ENCODE results near the gene SCD5.

SCD5 gene

DNA sequence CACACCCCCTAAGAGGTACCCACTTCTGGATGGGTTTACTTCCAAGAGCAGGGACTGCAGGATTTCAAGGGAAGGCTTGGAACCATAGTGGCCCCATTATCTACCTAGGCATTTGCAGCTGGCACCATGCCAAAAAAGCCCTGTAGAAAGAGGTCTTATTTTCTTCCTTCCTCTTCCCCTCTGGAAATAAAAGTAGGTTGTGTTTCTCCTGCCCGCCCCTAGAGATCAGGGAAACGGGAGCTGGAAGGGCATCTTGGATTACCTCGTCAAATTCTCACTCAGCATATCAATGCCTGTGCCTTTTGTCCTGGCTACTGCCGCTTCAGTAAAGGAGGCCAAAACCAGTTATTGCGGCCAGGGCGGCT lies 1.6 kb downstream of the SCD5 start:
- no peak for DNase-seq (ENCODE audit: low read depth in 2 of 2)

DNA sequence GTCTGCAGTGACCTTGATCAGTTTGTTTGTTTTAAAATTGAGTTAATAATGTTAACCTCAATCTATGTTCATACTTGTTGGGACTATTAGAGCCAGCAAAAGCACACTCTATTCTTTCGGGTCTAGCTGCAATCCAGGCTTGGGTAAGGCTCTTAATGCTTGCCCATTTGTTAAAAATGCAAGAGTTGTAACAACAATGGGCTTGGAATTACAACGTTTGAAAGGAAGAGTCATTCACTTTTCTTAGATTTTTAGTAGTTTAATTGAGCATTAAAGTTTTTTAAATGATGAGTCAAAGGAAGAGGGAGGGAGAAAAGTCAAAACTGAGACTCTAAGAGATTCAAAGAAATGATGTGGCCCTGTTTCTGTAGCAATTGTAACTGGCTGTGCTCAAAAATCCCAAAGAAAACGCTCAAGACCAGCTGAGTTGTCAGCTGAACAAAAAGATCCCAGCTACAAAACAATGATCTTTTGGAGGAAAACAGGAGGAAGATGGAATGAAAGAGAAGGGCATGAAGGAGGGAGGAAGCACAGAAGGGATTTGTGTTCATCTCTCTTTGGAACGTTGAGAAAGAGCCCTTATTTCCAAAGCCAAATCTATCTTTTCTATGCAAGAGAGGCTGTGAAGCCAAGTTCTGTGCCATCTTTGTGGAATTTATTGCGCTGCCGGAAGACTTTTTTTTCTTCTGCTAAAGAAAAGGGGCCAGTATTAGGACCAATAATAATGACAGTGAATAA lies 5.5 kb downstream of the SCD5 start:
- no peak for DNase-seq (ENCODE audit: low read depth in 2 of 2)

- DNase-seq (ENCODE audit: low read depth in 2 of 2): no peak
These were observed 7.4 kb downstream of the SCD5 start for GRCh38 chr4:82791179-82791578.

DNA sequence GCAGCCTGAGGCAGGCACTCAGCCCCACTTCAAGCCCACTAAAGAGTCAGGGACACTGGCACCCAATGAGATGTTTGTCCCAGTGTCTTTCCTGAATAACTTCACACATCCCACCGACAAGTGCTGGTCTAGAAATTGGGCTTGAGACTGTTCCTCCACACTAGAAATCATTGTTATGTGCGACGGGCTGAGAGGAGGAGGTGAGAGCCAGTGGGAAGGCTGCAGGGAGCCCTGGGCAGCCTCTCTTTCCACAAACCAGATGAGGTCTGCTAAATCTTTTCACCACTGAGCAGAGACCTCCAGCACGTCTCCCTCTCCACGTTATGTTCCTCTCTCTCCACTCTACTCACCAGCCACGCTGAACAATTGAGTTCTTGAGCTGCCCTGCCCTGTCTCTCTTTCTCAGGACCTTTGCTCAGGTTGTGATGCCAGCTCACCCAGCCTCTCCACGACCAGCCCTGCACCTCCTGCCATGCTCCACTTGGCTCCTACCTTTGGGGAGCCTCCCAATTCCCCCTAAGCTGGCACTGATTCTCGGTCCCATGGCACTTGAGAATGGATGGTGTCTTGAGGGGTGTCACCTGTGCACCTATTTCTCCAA lies 8.4 kb downstream of the SCD5 start:
- no peak for DNase-seq (ENCODE audit: low read depth in 2 of 2)

- DNase-seq (ENCODE audit: low read depth in 2 of 2): no peak
These were observed 9.4 kb downstream of the SCD5 start for GRCh38 chr4:82789025-82789776.

DNA sequence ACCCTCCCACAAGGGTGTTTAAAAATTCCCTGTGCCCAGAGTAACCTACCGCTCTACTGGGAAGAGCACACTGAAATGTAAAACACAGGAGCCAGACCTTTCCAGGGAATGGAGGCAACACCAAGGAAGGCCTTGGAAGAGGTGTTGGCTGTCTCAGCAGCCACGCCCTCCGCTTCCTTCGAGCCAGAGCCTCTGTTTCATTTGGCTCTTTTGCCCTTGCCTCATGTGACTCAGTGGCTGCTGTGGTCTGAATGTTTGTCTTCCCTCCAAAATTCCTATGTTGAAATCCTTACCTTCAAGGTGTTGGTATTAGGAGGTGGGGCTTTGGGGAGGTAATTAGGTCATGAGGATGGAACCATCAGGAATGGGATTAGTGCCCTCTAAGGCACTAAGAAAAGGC lies 11.3 kb downstream of the SCD5 start:
- DNase-seq (ENCODE audit: low read depth in 2 of 2): no peak

DNA sequence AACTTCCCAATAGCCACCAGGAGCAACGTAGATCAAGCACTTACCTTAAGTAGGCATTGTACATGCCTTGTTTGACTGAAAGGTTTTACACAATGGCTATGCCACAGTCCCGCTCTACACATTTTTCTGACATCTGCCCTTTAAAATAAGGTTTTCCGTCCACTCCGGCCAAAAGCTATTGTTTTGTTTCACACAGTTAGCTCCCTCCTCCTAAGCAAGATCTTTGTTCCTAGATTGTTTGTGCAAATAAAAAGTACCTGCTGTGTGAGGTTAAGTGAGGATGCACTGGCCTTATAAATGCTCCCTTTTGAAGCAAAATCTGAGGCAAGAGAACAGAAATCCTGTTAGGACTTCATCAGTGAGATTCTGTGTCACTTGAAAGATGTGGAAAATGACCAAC lies 11.8 kb downstream of the SCD5 start:
- DNase-seq (ENCODE audit: low read depth in 2 of 2): no peak

- DNase-seq (ENCODE audit: low read depth in 2 of 2): no peak
These were observed 12.8 kb downstream of the SCD5 start for GRCh38 chr4:82785611-82786400.

DNA sequence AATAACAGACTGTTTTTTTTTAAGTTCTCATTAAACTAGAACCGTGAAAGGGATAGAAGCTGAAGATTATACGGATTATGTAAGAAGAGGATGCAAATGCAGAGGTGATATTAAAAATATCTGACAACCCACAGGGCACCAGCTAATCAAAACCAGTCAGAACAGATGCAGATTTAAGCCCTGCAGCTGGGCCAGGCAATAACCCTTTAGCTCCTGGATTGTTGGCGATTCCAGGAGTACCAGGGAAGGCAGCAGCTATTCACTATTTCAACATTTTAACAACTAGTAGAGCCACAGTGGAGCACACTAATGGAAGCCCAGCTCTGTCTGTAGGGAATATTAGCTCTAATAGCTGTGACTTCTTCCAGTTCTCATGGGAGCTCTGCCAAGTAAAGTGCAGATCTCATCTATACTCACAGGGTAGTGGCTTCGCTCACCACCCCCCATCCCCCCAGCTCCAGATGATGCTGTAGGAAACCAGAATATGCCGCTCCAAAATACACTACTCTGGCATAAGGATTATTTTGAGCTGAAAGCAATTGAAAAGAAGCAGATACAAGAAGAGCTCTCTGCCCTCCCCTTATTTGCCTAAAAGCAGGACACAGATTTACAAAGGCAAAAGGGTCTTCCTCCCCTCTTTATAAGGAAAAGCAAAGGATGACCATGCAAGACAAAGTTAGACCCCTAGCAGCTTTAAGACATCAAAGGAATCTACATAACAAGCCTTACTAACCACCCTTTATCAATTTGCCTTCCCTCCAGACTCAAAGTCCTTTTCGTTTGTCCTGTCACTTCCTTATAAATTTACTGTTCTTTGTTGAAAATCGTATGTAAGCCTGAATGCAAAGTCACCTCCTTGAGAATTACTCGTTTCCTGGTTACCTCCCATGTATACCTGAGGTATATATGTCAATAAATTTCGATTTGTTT lies 13.7 kb downstream of the SCD5 start:
- no peak for DNase-seq (ENCODE audit: low read depth in 2 of 2)

DNA sequence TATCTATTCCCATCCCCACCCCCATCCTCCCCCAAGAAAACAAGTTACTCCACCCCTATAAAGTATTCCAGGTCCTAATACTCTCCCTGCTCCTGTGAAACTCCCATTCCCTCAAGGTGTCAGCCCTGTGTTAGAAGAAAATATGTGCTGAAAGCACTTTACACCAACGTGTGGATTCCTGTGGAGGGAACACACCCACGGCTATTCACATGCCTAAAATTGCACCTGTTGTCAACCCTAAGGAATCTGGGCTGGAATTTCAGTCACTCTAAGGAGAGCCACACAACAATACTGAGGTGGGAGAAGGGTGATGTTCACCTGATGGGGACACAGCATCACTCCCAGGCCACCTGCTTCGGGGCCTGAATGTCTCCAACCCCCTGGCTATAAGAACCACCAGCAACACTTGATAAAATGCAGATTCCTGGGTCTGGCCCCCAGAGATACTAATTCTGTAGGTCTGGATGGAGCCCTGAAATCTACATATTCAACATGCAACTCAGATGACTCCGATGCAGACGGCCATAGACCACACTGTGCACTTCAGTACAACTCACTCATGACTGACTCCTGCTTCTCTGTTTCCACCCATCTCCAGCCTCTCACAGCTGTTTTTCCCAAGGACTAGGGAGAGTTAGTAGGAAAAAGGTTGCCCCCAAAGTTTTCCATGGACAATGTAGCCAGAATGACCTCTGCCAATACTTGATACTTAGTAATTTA lies 15.8 kb downstream of the SCD5 start:
- no peak for DNase-seq (ENCODE audit: low read depth in 2 of 2)

DNA sequence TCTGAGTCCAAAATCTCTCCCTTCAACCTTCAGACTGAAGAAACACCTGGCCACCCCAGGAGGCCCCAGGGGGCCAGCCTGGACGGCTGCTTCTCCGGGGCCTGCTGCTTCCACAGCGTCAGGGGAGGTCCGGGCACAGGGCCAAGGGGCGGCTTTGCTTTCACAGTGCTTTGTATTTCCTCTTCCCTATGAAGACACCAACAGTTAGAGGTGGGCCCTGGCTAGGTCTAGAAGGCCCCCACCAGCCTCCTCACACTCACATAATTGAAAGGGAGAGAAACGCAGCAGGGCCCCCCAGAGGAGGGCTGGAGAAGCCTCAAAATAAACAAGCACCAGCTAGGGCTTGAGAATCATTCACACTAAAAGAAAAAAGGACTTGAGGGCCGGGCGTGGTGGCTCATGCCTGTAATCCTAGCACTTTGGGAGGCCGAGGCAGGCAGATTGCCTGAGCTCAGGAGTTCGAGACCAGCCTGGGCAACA lies 17.8 kb downstream of the SCD5 start:
- no peak for DNase-seq (ENCODE audit: low read depth in 2 of 2)

DNA sequence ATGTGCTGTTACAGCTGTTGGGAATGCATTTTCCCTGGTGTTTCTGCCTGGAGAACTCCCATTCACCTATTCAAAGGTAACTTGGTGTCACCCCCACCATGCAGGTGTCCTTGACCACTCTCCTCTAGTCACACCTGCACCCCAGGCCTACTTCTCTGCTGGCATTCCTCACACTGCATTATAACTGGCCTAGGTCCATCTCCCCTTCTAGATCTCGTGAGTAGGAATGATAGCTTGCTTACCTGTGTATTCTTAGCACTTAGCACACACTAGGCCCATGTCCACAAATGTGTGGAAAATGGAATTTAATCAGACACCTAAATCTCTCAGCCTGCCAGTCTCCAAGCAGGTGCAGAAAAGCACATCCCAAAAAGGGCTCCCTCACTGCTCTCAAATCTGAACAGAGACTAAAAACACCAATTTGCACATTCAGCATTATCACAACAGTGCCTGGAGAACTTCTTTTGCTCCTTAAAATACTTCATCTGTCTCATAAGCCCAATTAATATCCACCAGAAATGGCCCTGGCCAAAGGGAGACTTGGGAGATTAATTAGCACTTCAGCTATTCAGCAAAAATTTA lies 18.3 kb downstream of the SCD5 start:
- DNase-seq (ENCODE audit: low read depth in 2 of 2): no peak

- no peak for DNase-seq (ENCODE audit: low read depth in 2 of 2)
These were observed 19.6 kb downstream of the SCD5 start for GRCh38 chr4:82779032-82779431.

DNA sequence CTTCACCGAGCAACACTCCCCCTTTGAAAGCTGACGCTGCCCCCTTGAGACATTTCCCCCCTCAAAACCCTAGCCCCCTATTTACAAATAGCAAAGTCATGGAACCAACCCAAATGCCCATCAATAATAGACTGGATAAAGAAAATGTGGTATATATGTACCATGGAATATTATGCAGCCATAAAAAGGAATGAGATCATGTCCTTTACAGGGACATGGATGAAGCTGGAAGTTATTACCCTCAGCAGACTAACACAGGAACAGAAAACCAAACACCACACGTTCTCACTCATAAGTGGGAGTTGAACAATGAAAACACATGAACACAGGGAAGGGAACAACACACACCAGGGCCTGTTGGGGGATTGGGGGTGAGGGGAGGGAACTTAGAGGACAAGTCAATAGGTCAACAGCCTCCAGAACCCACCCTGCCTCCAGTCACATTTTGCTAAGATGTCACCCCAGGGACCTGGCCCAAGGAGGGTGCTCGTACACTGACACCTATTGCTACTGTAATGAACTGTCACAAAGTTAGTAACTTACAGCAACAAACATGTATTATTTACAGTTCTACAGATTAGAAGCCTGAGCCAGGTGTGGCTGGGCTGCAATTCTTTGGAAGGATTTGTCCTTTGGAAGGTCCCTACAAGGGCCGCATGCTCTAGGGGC lies 20.6 kb downstream of the SCD5 start:
- no peak for DNase-seq (ENCODE audit: low read depth in 2 of 2)

DNA sequence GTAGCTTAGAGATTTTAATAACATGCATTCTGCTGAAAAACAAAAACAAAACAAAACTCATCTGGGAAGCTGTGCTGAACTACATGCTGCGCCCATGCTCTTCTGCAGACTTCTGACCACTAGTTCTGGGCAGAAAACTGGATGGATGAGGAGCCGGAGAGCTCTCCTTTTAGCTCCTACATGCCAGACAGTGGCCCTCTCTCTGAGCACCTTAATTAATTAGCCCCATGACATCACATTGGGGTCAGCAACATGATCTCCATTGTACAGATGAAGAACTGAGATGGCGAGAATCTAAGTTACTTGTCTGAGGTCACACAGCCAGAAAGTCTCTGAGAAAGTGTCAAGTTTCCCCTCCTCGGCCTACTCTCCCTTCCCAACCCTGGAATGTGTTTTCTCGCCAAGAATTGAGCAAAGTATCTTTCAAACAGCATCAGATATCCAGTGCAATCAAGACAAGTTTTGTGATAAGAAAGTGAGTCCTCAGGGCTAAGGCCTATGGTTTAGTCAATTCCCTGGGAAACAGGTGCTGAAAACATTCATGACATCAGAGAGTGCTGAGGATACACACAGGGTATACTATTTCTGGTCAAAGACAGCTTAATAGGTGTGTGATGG lies 21.6 kb downstream of the SCD5 start:
- DNase-seq (ENCODE audit: low read depth in 2 of 2): no peak

DNA sequence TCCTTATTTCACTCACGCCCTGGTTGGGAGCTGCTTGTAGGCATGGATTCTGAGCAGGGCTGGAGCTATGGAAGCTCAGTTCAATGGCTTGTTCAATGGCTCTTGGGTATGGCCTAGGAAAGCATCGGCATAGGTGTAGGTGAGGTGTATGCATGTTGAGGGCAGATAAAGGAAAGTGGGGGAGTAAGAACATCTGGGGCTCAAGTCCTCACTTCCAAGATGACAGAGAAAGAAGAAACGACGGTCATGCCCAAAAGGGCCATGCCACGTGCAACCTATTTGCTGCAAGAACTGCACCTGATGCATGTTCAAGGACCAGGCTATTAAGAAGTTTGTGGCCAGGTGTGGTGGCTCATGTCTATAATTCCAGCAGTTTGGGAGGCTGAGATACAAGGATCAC lies 23.4 kb downstream of the SCD5 start:
- DNase-seq (ENCODE audit: low read depth in 2 of 2): no peak

DNA sequence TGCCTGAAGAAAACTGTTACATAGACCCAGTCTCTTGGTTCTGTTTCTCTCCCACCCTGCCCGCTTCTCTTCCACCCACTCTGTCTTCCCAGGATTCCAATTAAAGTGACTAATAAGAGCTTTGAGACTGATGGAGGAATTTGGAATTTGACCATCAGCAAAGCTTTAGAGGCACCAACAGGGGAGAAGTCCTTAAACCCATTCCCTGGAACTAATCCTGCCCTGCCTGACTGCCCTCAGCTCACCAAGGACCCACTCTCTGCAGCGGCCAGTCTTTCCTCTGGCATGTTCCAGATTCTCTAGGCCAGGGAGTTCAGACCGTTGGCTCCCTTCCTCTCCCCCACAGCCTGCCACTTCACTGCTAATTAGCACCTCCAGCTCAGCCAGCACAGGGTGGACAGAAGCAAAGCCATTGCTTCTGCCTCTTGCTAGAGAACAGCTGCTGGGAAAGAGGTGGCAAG lies 23.9 kb downstream of the SCD5 start:
- DNase-seq (ENCODE audit: low read depth in 2 of 2): no peak

DNA sequence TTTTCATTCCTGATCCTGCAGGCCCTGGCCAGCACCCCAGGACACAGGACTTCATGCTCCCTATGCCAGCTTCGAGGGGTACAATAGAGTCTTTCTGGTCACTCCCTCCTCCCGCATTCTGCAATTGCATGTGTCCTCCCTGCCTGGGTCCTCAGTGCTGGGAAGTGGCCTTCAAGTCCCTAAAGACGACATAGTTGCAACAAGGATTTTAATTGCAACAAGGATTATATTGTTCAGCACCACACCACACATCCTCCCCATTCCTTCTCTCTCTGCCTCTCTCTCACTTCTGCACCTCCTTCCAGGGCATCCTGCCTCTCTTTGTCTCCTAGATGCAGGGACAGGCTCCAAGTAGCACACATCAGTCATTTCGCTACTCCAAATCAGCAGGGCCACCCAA lies 25.5 kb downstream of the SCD5 start:
- no peak for DNase-seq (ENCODE audit: low read depth in 2 of 2)

DNA sequence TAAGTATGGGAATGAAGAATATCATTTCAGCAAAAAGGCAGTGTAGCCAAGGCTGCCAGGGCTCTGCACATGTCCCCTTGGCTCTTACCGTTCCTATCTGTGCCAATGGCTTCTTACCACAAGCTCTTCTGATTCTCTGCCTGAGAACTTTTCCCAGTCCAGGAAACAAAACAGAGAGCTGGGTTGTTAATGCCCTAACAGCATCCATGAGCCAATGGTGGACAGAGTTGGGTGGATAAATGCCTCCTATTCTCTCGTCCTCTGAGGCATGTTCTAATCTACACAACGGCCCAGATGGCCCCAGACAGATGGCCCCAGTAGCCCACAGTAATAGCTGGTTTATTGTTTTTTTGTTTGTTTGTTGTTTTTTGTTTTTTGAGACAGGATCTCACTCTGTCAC lies 28.0 kb downstream of the SCD5 start:
- no peak for DNase-seq (ENCODE audit: low read depth in 2 of 2)

All from stimulated activated CD4-positive, alpha-beta T cell treated with anti-CD3 and anti-CD28 coated beads, Interleukin-4, amount 100 ng/mL, for 48 hours (primary cell).